WTC11 (cell line): ENCODE measurements around the gene NXPE3. TPM values are rescaled to one million over a fixed set of nuclear protein-coding genes. Genes with fewer than 3 reads are reported as not detected.
A peak's percentile ranks its signal among the peaks of the same experiment; 100 is the strongest.
"Not testable (repeated sequence)": the region's sequence is repeated elsewhere in the genome, so short reads cannot be mapped to it uniquely, and the experiment has no call there.

ENCODE experiments used
- ATAC-seq: fragments of 200-7000 bp; cut with Tn5 transposase; 2 replicates; pipeline ENCODE4 v1.10.0; 2021; ENCODE audit warnings: mild to moderate bottlenecking, moderate library complexity
- CTCF ChIA-PET: fragments of 300-600 bp; sonication (Branson Sonifier 250); formaldehyde crosslinking; loops from one replicate; lab custom pipeline; 2021; ENCODE audit warnings: antibody characterized with exemption; lab: Charles Lee
- POLR2A ChIA-PET: fragments of 350-600 bp; sonication (Branson Sonifier 250); formaldehyde crosslinking; loops from one replicate; lab custom pipeline; 2021; ENCODE audit warnings: antibody characterized with exemption; lab: Charles Lee
- DNase-seq: peaks from one replicate; pipeline ENCODE4 v3.0.0; 2021; ENCODE audit warnings: low spot score
- H3K27ac Mint-ChIP-seq: 2 replicates; pipeline ENCODE4 v1.8.0; 2021; ENCODE audit warnings: mixed read lengths
- H3K27me3 Mint-ChIP-seq: 2 replicates; pipeline ENCODE4 v1.8.0; 2021; ENCODE audit warnings: low read depth, mild to moderate bottlenecking, moderate library complexity, mixed read lengths
- H3K36me3 Mint-ChIP-seq: 2 replicates; pipeline ENCODE4 v1.8.0; 2021; ENCODE audit warnings: mixed read lengths
- H3K4me1 Mint-ChIP-seq: 2 replicates; pipeline ENCODE4 v1.8.0; 2022; ENCODE audit warnings: mixed read lengths
- H3K4me3 Mint-ChIP-seq: 2 replicates; pipeline ENCODE4 v1.8.0; 2021; ENCODE audit warnings: mild to moderate bottlenecking, moderate library complexity, mixed read lengths
- H3K9me3 Mint-ChIP-seq: 2 replicates; pipeline ENCODE4 v1.8.0; 2021; ENCODE audit warnings: mixed read lengths
- CBFB ChIP-seq: sonication (generic); formaldehyde crosslinking; IDR thresholded peaks from 2 replicates; pipeline ENCODE4 v1.8.1; 2022; ENCODE audit warnings: mild to moderate bottlenecking, low read depth, missing genetic modification reagents
- JAZF1 ChIP-seq: fragments of 250-450 bp; sonication (Bioruptor Pico); IDR thresholded peaks from 2 replicates; pipeline ENCODE4 v1.9.0; 2021; ENCODE audit warnings: moderate library complexity, mild to moderate bottlenecking, inconsistent platforms
- OVOL2 ChIP-seq: fragments of 250-450 bp; sonication (Bioruptor Pico); IDR thresholded peaks from 2 replicates; pipeline ENCODE4 v1.9.0; 2021; ENCODE audit warnings: mild to moderate bottlenecking, borderline replicate concordance
- PRRX2 ChIP-seq: fragments of 250-450 bp; sonication (Bioruptor Pico); IDR thresholded peaks from 2 replicates; pipeline ENCODE4 v1.8.0; 2021; ENCODE audit warnings: mild to moderate bottlenecking
- TCF7 ChIP-seq: sonication (generic); formaldehyde crosslinking; IDR thresholded peaks from 2 replicates; pipeline ENCODE4 v1.8.0; 2022; ENCODE audit warnings: mild to moderate bottlenecking, low read depth, missing genetic modification reagents, moderate library complexity
- TEAD1 ChIP-seq: sonication (generic); formaldehyde crosslinking; IDR thresholded peaks from 2 replicates; pipeline ENCODE4 v1.8.0; 2022; ENCODE audit warnings: mild to moderate bottlenecking, missing genetic modification reagents
- TP53 ChIP-seq: sonication (generic); formaldehyde crosslinking; IDR thresholded peaks from 2 replicates; pipeline ENCODE4 v1.8.1; 2023; ENCODE audit warnings: mild to moderate bottlenecking, missing genetic modification reagents
- total RNA-seq: library from RNA; stranded (reverse); gene quantifications from 3 replicates; pipeline ENCODE4 v1.2.3, GENCODE V29; 2021
- TF ChIP-seq, protein P1 (sequence below): sonication (generic); formaldehyde crosslinking; IDR thresholded peaks from 2 replicates; pipeline ENCODE4 v1.8.1; 2022; ENCODE audit warnings: low read depth, missing genetic modification reagents, borderline replicate concordance
- TF ChIP-seq, protein P2 (sequence below): sonication (generic); formaldehyde crosslinking; IDR thresholded peaks from 2 replicates; pipeline ENCODE4 v1.8.0; 2022; ENCODE audit warnings: mild to moderate bottlenecking, missing genetic modification reagents
- TF ChIP-seq, protein P3 (sequence below): sonication (generic); formaldehyde crosslinking; IDR thresholded peaks from 2 replicates; pipeline ENCODE4 v1.8.0; 2023; ENCODE audit warnings: mild to moderate bottlenecking, missing genetic modification reagents
- TF ChIP-seq, protein P4 (sequence below): sonication (generic); formaldehyde crosslinking; IDR thresholded peaks from 2 replicates; pipeline ENCODE4 v1.8.1; 2023; ENCODE audit warnings: mild to moderate bottlenecking, missing genetic modification reagents, borderline replicate concordance
- TF ChIP-seq, protein P5 (sequence below): sonication (generic); formaldehyde crosslinking; IDR thresholded peaks from 2 replicates; pipeline ENCODE4 v1.8.1; 2022; ENCODE audit warnings: mild to moderate bottlenecking, moderate library complexity, missing genetic modification reagents
- TF ChIP-seq, protein P6 (sequence below): sonication (generic); formaldehyde crosslinking; IDR thresholded peaks from 2 replicates; pipeline ENCODE4 v1.8.1; 2022; ENCODE audit warnings: mild to moderate bottlenecking, missing genetic modification reagents, moderate library complexity, borderline replicate concordance
- TF ChIP-seq, protein P7 (sequence below): fragments of 250-450 bp; sonication (Bioruptor Pico); IDR thresholded peaks from 2 replicates; pipeline ENCODE4 v2.1.2; 2022; ENCODE audit warnings: mild to moderate bottlenecking, moderate library complexity

The NXPE3 gene
- total RNA-seq, 1 experiment from 2014 or later, result 13.9 TPM

DNA sequence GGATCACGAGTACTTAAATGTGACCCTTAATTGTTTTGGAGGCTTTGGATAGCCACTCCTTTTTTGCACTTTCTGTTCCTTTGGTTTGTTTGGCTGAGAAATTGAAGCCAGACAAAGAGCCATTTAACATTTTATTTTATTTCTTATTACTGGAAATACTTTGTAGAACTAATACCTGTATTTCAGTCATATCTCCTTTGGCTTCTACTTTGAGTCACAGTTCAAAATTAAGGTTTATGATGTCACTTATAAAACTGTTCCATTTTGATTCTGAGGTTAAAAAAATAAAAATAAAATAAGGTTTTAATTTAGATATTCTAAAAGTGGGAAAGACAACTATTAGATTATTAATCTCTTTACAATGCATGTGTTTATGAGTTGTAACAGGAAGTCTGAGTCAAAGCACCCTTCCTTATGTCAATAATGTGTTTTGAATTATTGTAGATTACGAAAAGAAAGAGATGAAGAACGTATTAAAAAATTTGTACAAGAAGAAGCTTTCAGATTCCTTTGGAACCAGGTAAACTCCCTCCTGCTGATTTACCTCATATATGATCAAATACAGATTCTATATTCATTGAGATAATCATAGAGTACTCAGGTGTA, 16.9 kb upstream of the NXPE3 start:
- no peaks in the 10 kb centered on the region for H3K9me3 Mint-ChIP-seq
- TF ChIP-seq, protein P1, sequence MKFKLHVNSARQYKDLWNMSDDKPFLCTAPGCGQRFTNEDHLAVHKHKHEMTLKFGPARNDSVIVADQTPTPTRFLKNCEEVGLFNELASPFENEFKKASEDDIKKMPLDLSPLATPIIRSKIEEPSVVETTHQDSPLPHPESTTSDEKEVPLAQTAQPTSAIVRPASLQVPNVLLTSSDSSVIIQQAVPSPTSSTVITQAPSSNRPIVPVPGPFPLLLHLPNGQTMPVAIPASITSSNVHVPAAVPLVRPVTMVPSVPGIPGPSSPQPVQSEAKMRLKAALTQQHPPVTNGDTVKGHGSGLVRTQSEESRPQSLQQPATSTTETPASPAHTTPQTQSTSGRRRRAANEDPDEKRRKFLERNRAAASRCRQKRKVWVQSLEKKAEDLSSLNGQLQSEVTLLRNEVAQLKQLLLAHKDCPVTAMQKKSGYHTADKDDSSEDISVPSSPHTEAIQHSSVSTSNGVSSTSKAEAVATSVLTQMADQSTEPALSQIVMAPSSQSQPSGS, result no peak
- TF ChIP-seq CBFB (CRISPR knock-in tag), result no peak
- TF ChIP-seq, protein P2, sequence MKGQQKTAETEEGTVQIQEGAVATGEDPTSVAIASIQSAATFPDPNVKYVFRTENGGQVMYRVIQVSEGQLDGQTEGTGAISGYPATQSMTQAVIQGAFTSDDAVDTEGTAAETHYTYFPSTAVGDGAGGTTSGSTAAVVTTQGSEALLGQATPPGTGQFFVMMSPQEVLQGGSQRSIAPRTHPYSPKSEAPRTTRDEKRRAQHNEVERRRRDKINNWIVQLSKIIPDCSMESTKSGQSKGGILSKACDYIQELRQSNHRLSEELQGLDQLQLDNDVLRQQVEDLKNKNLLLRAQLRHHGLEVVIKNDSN (CRISPR knock-in tag), result no peak
- TF ChIP-seq, protein P3, sequence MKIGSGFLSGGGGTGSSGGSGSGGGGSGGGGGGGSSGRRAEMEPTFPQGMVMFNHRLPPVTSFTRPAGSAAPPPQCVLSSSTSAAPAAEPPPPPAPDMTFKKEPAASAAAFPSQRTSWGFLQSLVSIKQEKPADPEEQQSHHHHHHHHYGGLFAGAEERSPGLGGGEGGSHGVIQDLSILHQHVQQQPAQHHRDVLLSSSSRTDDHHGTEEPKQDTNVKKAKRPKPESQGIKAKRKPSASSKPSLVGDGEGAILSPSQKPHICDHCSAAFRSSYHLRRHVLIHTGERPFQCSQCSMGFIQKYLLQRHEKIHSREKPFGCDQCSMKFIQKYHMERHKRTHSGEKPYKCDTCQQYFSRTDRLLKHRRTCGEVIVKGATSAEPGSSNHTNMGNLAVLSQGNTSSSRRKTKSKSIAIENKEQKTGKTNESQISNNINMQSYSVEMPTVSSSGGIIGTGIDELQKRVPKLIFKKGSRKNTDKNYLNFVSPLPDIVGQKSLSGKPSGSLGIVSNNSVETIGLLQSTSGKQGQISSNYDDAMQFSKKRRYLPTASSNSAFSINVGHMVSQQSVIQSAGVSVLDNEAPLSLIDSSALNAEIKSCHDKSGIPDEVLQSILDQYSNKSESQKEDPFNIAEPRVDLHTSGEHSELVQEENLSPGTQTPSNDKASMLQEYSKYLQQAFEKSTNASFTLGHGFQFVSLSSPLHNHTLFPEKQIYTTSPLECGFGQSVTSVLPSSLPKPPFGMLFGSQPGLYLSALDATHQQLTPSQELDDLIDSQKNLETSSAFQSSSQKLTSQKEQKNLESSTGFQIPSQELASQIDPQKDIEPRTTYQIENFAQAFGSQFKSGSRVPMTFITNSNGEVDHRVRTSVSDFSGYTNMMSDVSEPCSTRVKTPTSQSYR, result no peak
- TF ChIP-seq TEAD1 (CRISPR knock-in tag), result no peak
- TF ChIP-seq JAZF1, result no peak
- TF ChIP-seq, all 79 proteins: peak for 0
- no peak overlapping the region for H3K4me3 Mint-ChIP-seq
- no peaks in the 10 kb centered on the region for H3K27me3 Mint-ChIP-seq
- ChIA-PET POLR2A (no interaction called here), CTCF (no interaction called here)
- H3K36me3 Mint-ChIP-seq, result peaks cover 28% of the 10 kb centered on the region
- ATAC-seq (no peak), DNase-seq (no peak)
- H3K4me1 Mint-ChIP-seq, result no peaks in the 10 kb centered on the region
- H3K27ac Mint-ChIP-seq, result no peak overlapping the region

DNA sequence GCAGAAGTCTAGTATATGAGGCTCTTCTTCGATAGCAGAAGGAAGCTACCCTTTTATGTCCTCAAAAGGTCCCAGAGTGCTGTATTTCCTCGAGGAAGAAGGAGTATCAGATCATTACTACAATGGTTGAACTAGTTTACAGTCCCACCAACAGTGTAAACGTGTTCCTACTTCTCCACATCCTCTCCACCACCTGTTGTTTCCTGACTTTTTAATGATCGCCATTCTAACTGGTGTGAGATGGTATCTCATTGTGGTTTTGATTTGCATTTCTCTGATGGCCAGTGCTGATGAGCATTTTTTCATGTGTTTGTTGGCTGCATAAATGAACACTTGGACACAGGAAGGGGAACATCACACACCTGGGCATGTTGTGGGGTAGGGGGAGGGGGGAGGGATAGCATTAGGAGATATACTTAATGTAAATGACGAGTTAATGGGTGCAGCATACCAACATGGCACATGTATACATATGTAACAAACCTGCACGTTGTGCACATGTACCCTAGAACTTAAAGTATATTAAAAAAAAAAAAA, 1.2 kb upstream of the NXPE3 start:
- CTCF ChIA-PET, ATAC-seq: not testable (repeated sequence)
- 0 out of 2 replicates have a peak overlapping the region, but pooled peaks have one; percentile 25 for H3K4me3 Mint-ChIP-seq

DNA sequence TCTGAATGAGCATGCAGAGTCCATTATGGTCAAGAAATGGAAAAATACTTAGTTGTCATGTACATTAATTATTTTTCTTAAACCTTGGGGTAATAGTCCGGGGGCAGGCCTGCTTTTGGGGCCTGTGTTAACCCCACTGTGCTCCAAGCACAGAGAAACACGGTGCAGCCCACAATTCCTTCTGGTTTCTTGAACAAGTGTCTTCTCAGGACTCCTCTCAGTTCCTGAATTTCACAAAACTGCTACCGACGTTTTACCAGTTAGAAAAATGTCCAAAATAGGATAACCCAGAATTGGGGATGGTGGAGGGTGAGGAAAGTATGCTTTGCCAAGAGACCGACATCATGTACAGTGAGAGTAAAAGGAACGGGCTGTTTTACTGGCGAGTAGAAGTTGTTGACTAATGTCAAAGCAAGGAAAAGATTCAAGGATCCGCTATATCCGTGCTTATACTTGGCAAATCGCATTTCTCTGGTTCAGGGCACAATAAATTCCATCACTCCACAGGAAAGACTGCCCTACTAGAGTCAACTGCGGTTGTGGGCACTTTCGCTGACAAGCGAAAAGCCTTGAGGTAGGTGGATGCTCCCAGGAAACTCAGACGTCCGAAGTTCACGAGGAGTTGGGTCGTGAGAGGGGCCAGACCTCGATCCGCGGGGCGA, 495 bp upstream of the NXPE3 start:
- ChIA-PET CTCF (interaction anchor here (0.7 to 1.2 kb wide), 6 partner anchors 24 to 692 kb away, joined by 3 to 5 read pairs (median 3); partner anchors contain the start of genes CEP97 and PCNP), POLR2A (interaction anchor here (1.4 kb wide), 1 partner anchor 54 kb away, joined by 5 read pairs; the partner anchor contains the start of gene CEP97)
- no peak overlapping the region for H3K27ac Mint-ChIP-seq
- H3K9me3 Mint-ChIP-seq, result no peaks in the 10 kb centered on the region
- peaks cover 7% of the 10 kb centered on the region for H3K36me3 Mint-ChIP-seq
- peaks cover 27% of the 10 kb centered on the region for H3K4me1 Mint-ChIP-seq
- peaks cover 19% of the 10 kb centered on the region for H3K27me3 Mint-ChIP-seq
- peak; percentile 3; the same call in 1 of the 2 replicates for ATAC-seq
- peak overlapping the region; percentile 85 for H3K4me3 Mint-ChIP-seq
- no peak for DNase-seq
- no peak for TF ChIP-seq TP53 (CRISPR knock-in tag)
- TF ChIP-seq, protein P4, sequence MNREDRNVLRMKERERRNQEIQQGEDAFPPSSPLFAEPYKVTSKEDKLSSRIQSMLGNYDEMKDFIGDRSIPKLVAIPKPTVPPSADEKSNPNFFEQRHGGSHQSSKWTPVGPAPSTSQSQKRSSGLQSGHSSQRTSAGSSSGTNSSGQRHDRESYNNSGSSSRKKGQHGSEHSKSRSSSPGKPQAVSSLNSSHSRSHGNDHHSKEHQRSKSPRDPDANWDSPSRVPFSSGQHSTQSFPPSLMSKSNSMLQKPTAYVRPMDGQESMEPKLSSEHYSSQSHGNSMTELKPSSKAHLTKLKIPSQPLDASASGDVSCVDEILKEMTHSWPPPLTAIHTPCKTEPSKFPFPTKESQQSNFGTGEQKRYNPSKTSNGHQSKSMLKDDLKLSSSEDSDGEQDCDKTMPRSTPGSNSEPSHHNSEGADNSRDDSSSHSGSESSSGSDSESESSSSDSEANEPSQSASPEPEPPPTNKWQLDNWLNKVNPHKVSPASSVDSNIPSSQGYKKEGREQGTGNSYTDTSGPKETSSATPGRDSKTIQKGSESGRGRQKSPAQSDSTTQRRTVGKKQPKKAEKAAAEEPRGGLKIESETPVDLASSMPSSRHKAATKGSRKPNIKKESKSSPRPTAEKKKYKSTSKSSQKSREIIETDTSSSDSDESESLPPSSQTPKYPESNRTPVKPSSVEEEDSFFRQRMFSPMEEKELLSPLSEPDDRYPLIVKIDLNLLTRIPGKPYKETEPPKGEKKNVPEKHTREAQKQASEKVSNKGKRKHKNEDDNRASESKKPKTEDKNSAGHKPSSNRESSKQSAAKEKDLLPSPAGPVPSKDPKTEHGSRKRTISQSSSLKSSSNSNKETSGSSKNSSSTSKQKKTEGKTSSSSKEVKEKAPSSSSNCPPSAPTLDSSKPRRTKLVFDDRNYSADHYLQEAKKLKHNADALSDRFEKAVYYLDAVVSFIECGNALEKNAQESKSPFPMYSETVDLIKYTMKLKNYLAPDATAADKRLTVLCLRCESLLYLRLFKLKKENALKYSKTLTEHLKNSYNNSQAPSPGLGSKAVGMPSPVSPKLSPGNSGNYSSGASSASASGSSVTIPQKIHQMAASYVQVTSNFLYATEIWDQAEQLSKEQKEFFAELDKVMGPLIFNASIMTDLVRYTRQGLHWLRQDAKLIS (CRISPR knock-in tag), result no peak
- no peak for TF ChIP-seq TCF7
- TF ChIP-seq, protein P5, sequence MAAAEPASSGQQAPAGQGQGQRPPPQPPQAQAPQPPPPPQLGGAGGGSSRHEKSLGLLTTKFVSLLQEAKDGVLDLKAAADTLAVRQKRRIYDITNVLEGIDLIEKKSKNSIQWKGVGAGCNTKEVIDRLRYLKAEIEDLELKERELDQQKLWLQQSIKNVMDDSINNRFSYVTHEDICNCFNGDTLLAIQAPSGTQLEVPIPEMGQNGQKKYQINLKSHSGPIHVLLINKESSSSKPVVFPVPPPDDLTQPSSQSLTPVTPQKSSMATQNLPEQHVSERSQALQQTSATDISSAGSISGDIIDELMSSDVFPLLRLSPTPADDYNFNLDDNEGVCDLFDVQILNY (CRISPR knock-in tag), result no peak
- TF ChIP-seq, protein P6, sequence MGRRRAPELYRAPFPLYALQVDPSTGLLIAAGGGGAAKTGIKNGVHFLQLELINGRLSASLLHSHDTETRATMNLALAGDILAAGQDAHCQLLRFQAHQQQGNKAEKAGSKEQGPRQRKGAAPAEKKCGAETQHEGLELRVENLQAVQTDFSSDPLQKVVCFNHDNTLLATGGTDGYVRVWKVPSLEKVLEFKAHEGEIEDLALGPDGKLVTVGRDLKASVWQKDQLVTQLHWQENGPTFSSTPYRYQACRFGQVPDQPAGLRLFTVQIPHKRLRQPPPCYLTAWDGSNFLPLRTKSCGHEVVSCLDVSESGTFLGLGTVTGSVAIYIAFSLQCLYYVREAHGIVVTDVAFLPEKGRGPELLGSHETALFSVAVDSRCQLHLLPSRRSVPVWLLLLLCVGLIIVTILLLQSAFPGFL, result no peak
- TF ChIP-seq, protein P7, sequence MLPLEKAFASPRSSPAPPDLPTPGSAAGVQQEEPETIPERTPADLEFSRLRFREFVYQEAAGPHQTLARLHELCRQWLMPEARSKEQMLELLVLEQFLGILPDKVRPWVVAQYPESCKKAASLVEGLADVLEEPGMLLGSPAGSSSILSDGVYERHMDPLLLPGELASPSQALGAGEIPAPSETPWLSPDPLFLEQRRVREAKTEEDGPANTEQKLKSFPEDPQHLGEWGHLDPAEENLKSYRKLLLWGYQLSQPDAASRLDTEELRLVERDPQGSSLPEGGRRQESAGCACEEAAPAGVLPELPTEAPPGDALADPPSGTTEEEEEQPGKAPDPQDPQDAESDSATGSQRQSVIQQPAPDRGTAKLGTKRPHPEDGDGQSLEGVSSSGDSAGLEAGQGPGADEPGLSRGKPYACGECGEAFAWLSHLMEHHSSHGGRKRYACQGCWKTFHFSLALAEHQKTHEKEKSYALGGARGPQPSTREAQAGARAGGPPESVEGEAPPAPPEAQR (CRISPR knock-in tag), result no peak
- TF ChIP-seq OVOL2, result no peak
- no peak for TF ChIP-seq PRRX2 (CRISPR knock-in tag)

More for the DNA sequence above, 1.2 kb upstream of the NXPE3 start:
- H3K9me3 Mint-ChIP-seq, DNase-seq, H3K36me3 Mint-ChIP-seq, H3K27ac Mint-ChIP-seq, POLR2A ChIA-PET: not testable (repeated sequence)
- Mint-ChIP-seq H3K27me3 (peaks cover 19% of the 10 kb centered on the region), H3K4me1 (peaks cover 27% of the 10 kb centered on the region)
